HUES6 (cell line): Measurements from ENCODE around the gene TSPYL6.

Experiments
- H3K27ac ChIP-seq: 2 replicates; pipeline ENCODE4 v1.7.0; 2013; ENCODE audit warnings: low read depth, mild to moderate bottlenecking, low read length, inconsistent platforms
- H3K27me3 ChIP-seq: 2 replicates; pipeline ENCODE4 v1.6.1; 2013; ENCODE audit warnings: low read length; ENCODE audit not compliant: control insufficient read depth, insufficient read depth
- H3K36me3 ChIP-seq: 2 replicates; pipeline ENCODE4 v1.6.1; 2013; ENCODE audit warnings: low read length; ENCODE audit not compliant: control insufficient read depth, insufficient read depth
- H3K4me1 ChIP-seq: 2 replicates; pipeline ENCODE4 v1.6.1; 2013; ENCODE audit warnings: low read length; ENCODE audit not compliant: control insufficient read depth, insufficient read depth
- H3K4me3 ChIP-seq: 2 replicates; pipeline ENCODE4 v1.5.1; 2013; ENCODE audit warnings: low read depth, low read length
- H3K9ac ChIP-seq: one replicate; pipeline ENCODE4 v1.6.1; 2013; ENCODE audit warnings: mild to moderate bottlenecking, low read length
- H3K9me3 ChIP-seq: 2 replicates; pipeline ENCODE4 v1.6.1; 2013; ENCODE audit warnings: low read depth, low read length; ENCODE audit not compliant: control insufficient read depth, insufficient read depth

Gene TSPYL6

GRCh38 chr2:54226260-54226659 lies 29.8 kb downstream of the TSPYL6 start:
- H3K27me3 ChIP-seq = no peaks in the 10 kb centered on the region
- no peaks in the 10 kb centered on the region for H3K9me3 ChIP-seq
- H3K4me1 ChIP-seq = peaks cover 2% of the 10 kb centered on the region; the same call in 1 of the 2 replicates
- no peak overlapping the region for H3K9ac ChIP-seq
- H3K36me3 ChIP-seq = no peaks in the 10 kb centered on the region
- H3K4me3 ChIP-seq = no peak overlapping the region
- no peak overlapping the region for H3K27ac ChIP-seq

- Histone ChIP-seq H3K9me3 (no peaks in the 10 kb centered on the region), H3K9ac (no peak overlapping the region), H3K36me3 (no peaks in the 10 kb centered on the region), H3K27ac (no peak overlapping the region), H3K4me3 (no peak overlapping the region), H3K27me3 (no peaks in the 10 kb centered on the region), H3K4me1 (peaks cover 2% of the 10 kb centered on the region; the same call in 1 of the 2 replicates)
These were observed 31.0 kb downstream of the TSPYL6 start for GRCh38 chr2:54224997-54225396.

- Histone ChIP-seq H3K9me3 (peaks cover 6% of the 10 kb centered on the region), H3K4me1 (no peaks in the 10 kb centered on the region), H3K9ac (no peak overlapping the region), H3K36me3 (no peaks in the 10 kb centered on the region), H3K27me3 (no peaks in the 10 kb centered on the region), H3K4me3 (no peak overlapping the region), H3K27ac (no peak overlapping the region)
These were observed 42.9 kb downstream of the TSPYL6 start for GRCh38 chr2:54213082-54213481.

GRCh38 chr2:54212456-54212855 lies 43.6 kb downstream of the TSPYL6 start:
- H3K9me3 ChIP-seq = peaks cover 6% of the 10 kb centered on the region
- H3K36me3 ChIP-seq = no peaks in the 10 kb centered on the region
- H3K27me3 ChIP-seq = no peaks in the 10 kb centered on the region
- H3K27ac ChIP-seq = no peak overlapping the region
- H3K4me1 ChIP-seq = no peaks in the 10 kb centered on the region
- H3K4me3 ChIP-seq = no peak overlapping the region
- H3K9ac ChIP-seq = no peak overlapping the region

GRCh38 chr2:54209379-54209778 lies 46.6 kb downstream of the TSPYL6 start:
- Histone ChIP-seq H3K4me1 (no peaks in the 10 kb centered on the region), H3K27ac (no peak overlapping the region)

GRCh38 chr2:54208364-54209240 lies 47.4 kb downstream of the TSPYL6 start:
- Histone ChIP-seq H3K9ac (no peak overlapping the region), H3K4me3 (no peak overlapping the region), H3K27me3 (no peaks in the 10 kb centered on the region), H3K4me1 (no peaks in the 10 kb centered on the region), H3K36me3 (no peaks in the 10 kb centered on the region), H3K27ac (no peak overlapping the region), H3K9me3 (no peaks in the 10 kb centered on the region)

More at GRCh38 chr2:54209379-54209778, 46.6 kb downstream of the TSPYL6 start:
- no peaks in the 10 kb centered on the region for H3K9me3 ChIP-seq
- H3K9ac ChIP-seq = no peak overlapping the region
- H3K27me3 ChIP-seq = no peaks in the 10 kb centered on the region
- no peaks in the 10 kb centered on the region for H3K36me3 ChIP-seq
- no peak overlapping the region for H3K4me3 ChIP-seq

- no peaks in the 10 kb centered on the region for H3K27me3 ChIP-seq
- H3K4me3 ChIP-seq = no peak overlapping the region
- no peak overlapping the region for H3K9ac ChIP-seq
- H3K9me3 ChIP-seq = no peaks in the 10 kb centered on the region
- no peaks in the 10 kb centered on the region for H3K4me1 ChIP-seq
- no peaks in the 10 kb centered on the region for H3K36me3 ChIP-seq
- H3K27ac ChIP-seq = no peak overlapping the region
These were observed 48.3 kb downstream of the TSPYL6 start for GRCh38 chr2:54207666-54208195.

GRCh38 chr2:54206596-54206995 lies 49.4 kb downstream of the TSPYL6 start:
- Histone ChIP-seq H3K9ac (no peak overlapping the region), H3K27me3 (no peaks in the 10 kb centered on the region), H3K36me3 (no peaks in the 10 kb centered on the region), H3K27ac (no peak overlapping the region), H3K4me1 (no peaks in the 10 kb centered on the region), H3K9me3 (no peaks in the 10 kb centered on the region), H3K4me3 (no peak overlapping the region)

- no peak overlapping the region for H3K27ac ChIP-seq
These were observed 51.6 kb downstream of the TSPYL6 start for GRCh38 chr2:54204476-54204875.

More at GRCh38 chr2:54204476-54204875, 51.6 kb downstream of the TSPYL6 start:
- no peak overlapping the region for H3K9ac ChIP-seq
- H3K4me1 ChIP-seq = no peaks in the 10 kb centered on the region
- H3K36me3 ChIP-seq = no peaks in the 10 kb centered on the region
- no peak overlapping the region for H3K4me3 ChIP-seq
- no peaks in the 10 kb centered on the region for H3K27me3 ChIP-seq
- no peaks in the 10 kb centered on the region for H3K9me3 ChIP-seq
